Trophoblast cell (in vitro differentiated cells and primary cell): ENCODE measurements around the gene CFAP58.

ENCODE experiments used
- DNase-seq, 2 donors: peaks; one replicate each; pipeline ENCODE4 v3.0.0-alpha.2; 2016
- H2AFZ ChIP-seq: 2 replicates; pipeline ENCODE4 v1.6.1; 2013; ENCODE audit warnings: low read length, moderate library complexity, mild to moderate bottlenecking; ENCODE audit not compliant: insufficient read depth, poor library complexity
- H2AK5ac ChIP-seq: 2 replicates; pipeline ENCODE4 v1.6.1; 2013; ENCODE audit warnings: mild to moderate bottlenecking, low read length
- H2BK120ac ChIP-seq: 2 replicates; pipeline ENCODE4 v1.6.1; 2013; ENCODE audit warnings: low read length, mild to moderate bottlenecking, moderate library complexity; ENCODE audit not compliant: insufficient read depth, poor library complexity
- H2BK12ac ChIP-seq: 2 replicates; pipeline ENCODE4 v1.6.1; 2013; ENCODE audit warnings: mild to moderate bottlenecking, low read length, moderate library complexity
- H2BK5ac ChIP-seq: 2 replicates; pipeline ENCODE4 v1.6.1; 2013; ENCODE audit warnings: low read length, low read depth, moderate library complexity, mild to moderate bottlenecking; ENCODE audit not compliant: poor library complexity
- H3K14ac ChIP-seq: 2 replicates; pipeline ENCODE4 v1.6.1; 2013; ENCODE audit warnings: mild to moderate bottlenecking, low read length
- H3K18ac ChIP-seq: 2 replicates; pipeline ENCODE4 v1.6.1; 2013; ENCODE audit warnings: mild to moderate bottlenecking, low read length
- H3K23ac ChIP-seq: 2 replicates; pipeline ENCODE4 v1.6.1; 2013; ENCODE audit warnings: low read length
- H3K27ac ChIP-seq: 2 replicates; pipeline ENCODE4 v1.5.1; 2013; ENCODE audit warnings: low read depth, mild to moderate bottlenecking, inconsistent platforms, low read length, moderate library complexity
- H3K27me3 ChIP-seq: 2 replicates; pipeline ENCODE4 v1.6.1; 2013; ENCODE audit warnings: inconsistent platforms, mild to moderate bottlenecking, low read length, moderate library complexity; ENCODE audit not compliant: insufficient read depth
- H3K36me3 ChIP-seq, 2 experiments: 1 replicate in 1 of 2; 2 replicates in 1 of 2; pipeline ENCODE4 v1.6.1; 2013; ENCODE audit warnings: low read length in 2 of 2, mild to moderate bottlenecking in 2 of 2, moderate library complexity in 1 of 2; ENCODE audit not compliant: insufficient read depth in 2 of 2, control insufficient read depth in 1 of 2
- H3K4ac ChIP-seq: 2 replicates; pipeline ENCODE4 v1.6.1; 2013; ENCODE audit warnings: low read depth, mild to moderate bottlenecking, low read length, moderate library complexity
- H3K4me1 ChIP-seq, 2 experiments: 1 replicate in 1 of 2; 2 replicates in 1 of 2; pipeline ENCODE4 v1.6.1; 2013; ENCODE audit warnings: low read length in 2 of 2, mild to moderate bottlenecking in 2 of 2, moderate library complexity in 1 of 2; ENCODE audit not compliant: insufficient read depth in 2 of 2, control insufficient read depth in 1 of 2
- H3K4me2 ChIP-seq: 2 replicates; pipeline ENCODE4 v1.6.1; 2013; ENCODE audit warnings: inconsistent platforms, mild to moderate bottlenecking, low read length, moderate library complexity
- H3K4me3 ChIP-seq: 2 replicates; pipeline ENCODE4 v1.5.1; 2013; ENCODE audit warnings: mild to moderate bottlenecking, low read depth, low read length, inconsistent platforms
- H3K79me1 ChIP-seq: one replicate; pipeline ENCODE4 v1.6.1; 2013; ENCODE audit warnings: low read length
- H3K79me2 ChIP-seq: 2 replicates; pipeline ENCODE4 v1.6.1; 2013; ENCODE audit warnings: low read length, mild to moderate bottlenecking; ENCODE audit not compliant: control insufficient read depth, insufficient read depth, poor library complexity
- H3K9ac ChIP-seq: 2 replicates; pipeline ENCODE4 v1.6.1; 2013; ENCODE audit warnings: mild to moderate bottlenecking, low read length
- H3K9me3 ChIP-seq: 2 replicates; pipeline ENCODE4 v1.6.1; 2013; ENCODE audit warnings: low read depth, mild to moderate bottlenecking, control low read depth, inconsistent platforms, low read length; ENCODE audit not compliant: insufficient read depth
- H4K12ac ChIP-seq: 2 replicates; pipeline ENCODE4 v1.6.1; 2013; ENCODE audit warnings: low read depth, mild to moderate bottlenecking, low read length, moderate library complexity
- H4K8ac ChIP-seq: 2 replicates; pipeline ENCODE4 v1.6.1; 2013; ENCODE audit warnings: low read depth, mild to moderate bottlenecking, low read length, moderate library complexity
- H4K91ac ChIP-seq: one replicate; pipeline ENCODE4 v1.6.1; 2013; ENCODE audit warnings: low read depth, mild to moderate bottlenecking, low read length, moderate library complexity
- WGBS: extraction: QIAGEN DNeasy Blood & Tissue Kit; methylation state at CpG from one replicate; pipeline ENCODE4 v1.1.7; 2013; ENCODE audit warnings: missing lambda C conversion rate; ENCODE audit not compliant: insufficient read length, insufficient coverage; ENCODE audit errors: extremely low coverage; 5-methylcytosine and 5-hydroxymethylcytosine counted together

CFAP58 gene

GRCh38 chr10:104359811-104360210 is 6.2 kb downstream of the CFAP58 start:
- Histone ChIP-seq H3K4ac (no peak overlapping the region), H3K4me1 (no peaks in the 10 kb centered on the region)
- no CpG with 5 or more reads among the region's 2 CpGs for WGBS

GRCh38 chr10:104367904-104368303 is 14.3 kb downstream of the CFAP58 start:
- no peak overlapping the region for H4K8ac ChIP-seq
- H3K18ac ChIP-seq, result no peak overlapping the region
- no peak overlapping the region for H2BK5ac ChIP-seq
- no peak overlapping the region for H2AFZ ChIP-seq
- WGBS, result no CpG with 5 or more reads among the region's 8 CpGs
- no peak overlapping the region for H3K23ac ChIP-seq
- no peak overlapping the region for H3K14ac ChIP-seq
- no peak overlapping the region for H4K12ac ChIP-seq
- no peak overlapping the region for H4K91ac ChIP-seq
- DNase-seq, result no peak
- H3K4ac ChIP-seq, result no peak overlapping the region
- no peaks in the 10 kb centered on the region for H3K79me1 ChIP-seq
- no peak overlapping the region for H3K27ac ChIP-seq
- no peak overlapping the region for H3K4me3 ChIP-seq
- no peak overlapping the region for H3K9ac ChIP-seq
- H2AK5ac ChIP-seq, result no peak overlapping the region
- H2BK120ac ChIP-seq, result no peak overlapping the region
- no peak overlapping the region for H3K4me2 ChIP-seq
- H3K79me2 ChIP-seq, result no peaks in the 10 kb centered on the region
- H2BK12ac ChIP-seq, result no peak overlapping the region
- no peaks in the 10 kb centered on the region for H3K36me3 ChIP-seq
- H3K27me3 ChIP-seq, result no peaks in the 10 kb centered on the region
- H3K4me1 ChIP-seq, result no peaks in the 10 kb centered on the region
- peaks cover 2% of the 10 kb centered on the region for H3K9me3 ChIP-seq

More at GRCh38 chr10:104359811-104360210, 6.2 kb downstream of the CFAP58 start:
- H3K79me1 ChIP-seq, result no peaks in the 10 kb centered on the region
- no peaks in the 10 kb centered on the region for H3K79me2 ChIP-seq
- no peak for DNase-seq
- H3K18ac ChIP-seq, result no peak overlapping the region
- H2BK5ac ChIP-seq, result no peak overlapping the region
- no peaks in the 10 kb centered on the region for H3K36me3 ChIP-seq
- H3K14ac ChIP-seq, result no peak overlapping the region
- H3K4me3 ChIP-seq, result no peak overlapping the region
- H3K4me2 ChIP-seq, result no peak overlapping the region
- no peak overlapping the region for H2BK120ac ChIP-seq
- no peak overlapping the region for H3K27ac ChIP-seq
- H2AFZ ChIP-seq, result no peak overlapping the region
- H2BK12ac ChIP-seq, result no peak overlapping the region
- no peaks in the 10 kb centered on the region for H3K27me3 ChIP-seq
- no peak overlapping the region for H3K23ac ChIP-seq
- H4K12ac ChIP-seq, result no peak overlapping the region
- H3K9me3 ChIP-seq, result no peaks in the 10 kb centered on the region
- H4K91ac ChIP-seq, result no peak overlapping the region
- no peak overlapping the region for H2AK5ac ChIP-seq
- no peak overlapping the region for H4K8ac ChIP-seq
- H3K9ac ChIP-seq, result no peak overlapping the region

- Histone ChIP-seq H3K4me2 (no peak overlapping the region), H3K27ac (no peak overlapping the region), H3K9ac (no peak overlapping the region), H2AK5ac (no peak overlapping the region), H4K12ac (no peak overlapping the region), H2BK12ac (no peak overlapping the region), H3K14ac (no peak overlapping the region), H3K4ac (no peak overlapping the region), H3K4me3 (no peak overlapping the region), H2BK5ac (no peak overlapping the region), H2AFZ (no peak overlapping the region), H3K4me1 (no peaks in the 10 kb centered on the region), H4K8ac (no peak overlapping the region), H3K79me2 (no peaks in the 10 kb centered on the region), H3K9me3 (peaks cover 2% of the 10 kb centered on the region), H4K91ac (no peak overlapping the region), H3K79me1 (no peaks in the 10 kb centered on the region), H3K27me3 (no peaks in the 10 kb centered on the region), H3K18ac (no peak overlapping the region), H2BK120ac (no peak overlapping the region), H3K23ac (no peak overlapping the region), H3K36me3 (no peaks in the 10 kb centered on the region)
- no CpG with 5 or more reads among the region's 2 CpGs for WGBS
- DNase-seq, result no peak
These were observed 14.7 kb downstream of the CFAP58 start for GRCh38 chr10:104368381-104368780.

GRCh38 chr10:104371753-104372152 is 18.1 kb downstream of the CFAP58 start:
- Histone ChIP-seq H3K4me1 (no peaks in the 10 kb centered on the region), H2BK12ac (no peak overlapping the region), H3K79me1 (no peaks in the 10 kb centered on the region), H2AK5ac (no peak overlapping the region), H3K14ac (no peak overlapping the region), H3K4ac (no peak overlapping the region), H3K18ac (no peak overlapping the region), H3K9me3 (peaks cover 2% of the 10 kb centered on the region), H3K27ac (no peak overlapping the region), H3K4me3 (no peak overlapping the region), H3K23ac (no peak overlapping the region), H3K79me2 (no peaks in the 10 kb centered on the region), H3K9ac (no peak overlapping the region), H4K8ac (no peak overlapping the region), H2AFZ (no peak overlapping the region), H3K27me3 (no peaks in the 10 kb centered on the region), H4K91ac (no peak overlapping the region), H3K4me2 (no peak overlapping the region), H2BK120ac (no peak overlapping the region), H4K12ac (no peak overlapping the region), H3K36me3 (no peaks in the 10 kb centered on the region), H2BK5ac (no peak overlapping the region)
- DNase-seq, result no peak
- no CpG with 5 or more reads among the region's 6 CpGs for WGBS
